Measurements from ENCODE around the gene LRMDA. TPM values are rescaled to one million over a fixed set of nuclear protein-coding genes. Genes with fewer than 3 reads are reported as not detected.

LRMDA gene
- total RNA-seq, 3 donors from 2014 or later (not counting 1 experiment from before 2014, with no cell fraction given) = 1.4 to 2.4 (median 2.1) TPM

- no peak for DNase-seq
- intact Hi-C loops (cut with micrococcal nuclease) = no loop called here
- Histone ChIP-seq H3K27me3 (ENCODE audit: control insufficient read depth, insufficient read depth, low read length) (no peaks in the 10 kb centered on the region), H3K4me1 (ENCODE audit: control insufficient read depth, insufficient read depth, low read length) (no peaks in the 10 kb centered on the region), H3K36me3 (ENCODE audit: control insufficient read depth, insufficient read depth, low read length) (no peaks in the 10 kb centered on the region), H3K9me3 (ENCODE audit: control insufficient read depth, insufficient read depth, low read length) (no peaks in the 10 kb centered on the region), H3K4me3 (ENCODE audit: low read length) (no peak overlapping the region), H3K27ac (ENCODE audit: low read length) (no peak overlapping the region)
- no peak overlapping the region for H3K4me3 Mint-ChIP-seq
- TF ChIP-seq CTCF (IDR thresholded peaks at IDR 0.05) = no peak
- ATAC-seq = no peak
- H3K27ac Mint-ChIP-seq = no peak overlapping the region
- H3K36me3 Mint-ChIP-seq = no peaks in the 10 kb centered on the region
- 78% methylated on average over 5 of the region's 5 CpGs for WGBS (ENCODE audit: insufficient coverage)
- no peaks in the 10 kb centered on the region for H3K9me3 Mint-ChIP-seq
- H3K27me3 Mint-ChIP-seq (ENCODE audit: low read depth in 2 of 2) = no peaks in the 10 kb centered on the region
- H3K4me1 Mint-ChIP-seq = no peaks in the 10 kb centered on the region
Measured at GRCh38 chr10:75451831-75452230, 20.4 kb downstream of the LRMDA start.

- Mint-ChIP-seq H3K9me3 (no peaks in the 10 kb centered on the region), H3K27me3 (ENCODE audit: low read depth in 2 of 2) (no peaks in the 10 kb centered on the region), H3K4me3 (no peak overlapping the region), H3K4me1 (no peaks in the 10 kb centered on the region), H3K27ac (no peak overlapping the region), H3K36me3 (no peaks in the 10 kb centered on the region)
- no peaks in the 10 kb centered on the region for H3K9me3 ChIP-seq (ENCODE audit: control insufficient read depth, insufficient read depth, low read length)
- no peaks in the 10 kb centered on the region for H3K27me3 ChIP-seq (ENCODE audit: control insufficient read depth, insufficient read depth, low read length)
- 94% methylated on average over 1 of the region's 1 CpG for WGBS (ENCODE audit: insufficient coverage)
- intact Hi-C loops (cut with micrococcal nuclease) = no loop called here
- ATAC-seq (no peak), DNase-seq (no peak)
- H3K4me3 ChIP-seq (ENCODE audit: low read length) = no peak overlapping the region
- no peaks in the 10 kb centered on the region for H3K36me3 ChIP-seq (ENCODE audit: control insufficient read depth, insufficient read depth, low read length)
- no peak for TF ChIP-seq CTCF (IDR thresholded peaks at IDR 0.05)
- H3K4me1 ChIP-seq (ENCODE audit: control insufficient read depth, insufficient read depth, low read length) = no peaks in the 10 kb centered on the region
- no peak overlapping the region for H3K27ac ChIP-seq (ENCODE audit: low read length)
Measured at GRCh38 chr10:75452997-75453396, 21.6 kb downstream of the LRMDA start.

DNA sequence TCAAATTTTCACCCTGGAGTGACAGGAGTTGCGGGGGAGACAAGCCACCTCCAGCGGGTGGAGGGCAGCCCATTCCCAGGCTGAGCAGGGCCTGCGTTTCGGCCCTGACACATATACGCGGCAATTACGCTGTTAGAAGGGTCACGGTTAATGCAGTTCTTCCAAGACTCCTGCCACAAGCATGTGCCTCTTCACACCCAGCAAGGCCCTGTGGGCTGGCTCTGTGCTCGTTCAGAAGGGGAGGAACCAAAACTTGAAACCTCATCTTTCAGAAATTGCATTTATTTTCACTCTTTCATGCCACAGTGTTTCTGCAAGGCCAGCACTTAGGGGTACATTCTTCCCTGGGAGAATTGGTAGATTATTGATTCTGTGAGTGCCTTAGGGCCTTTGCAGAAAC lies 24.7 kb downstream of the LRMDA start:
- Histone ChIP-seq H3K27ac (ENCODE audit: low read length) (no peak overlapping the region), H3K36me3 (ENCODE audit: control insufficient read depth, insufficient read depth, low read length) (no peaks in the 10 kb centered on the region), H3K4me3 (ENCODE audit: low read length) (no peak overlapping the region), H3K27me3 (ENCODE audit: control insufficient read depth, insufficient read depth, low read length) (no peaks in the 10 kb centered on the region), H3K4me1 (ENCODE audit: control insufficient read depth, insufficient read depth, low read length) (no peaks in the 10 kb centered on the region), H3K9me3 (ENCODE audit: control insufficient read depth, insufficient read depth, low read length) (no peaks in the 10 kb centered on the region)
- DNase-seq (no peak), ATAC-seq (no peak)
- intact Hi-C loops (cut with micrococcal nuclease) = no loop called here
- WGBS (ENCODE audit: insufficient coverage) = 93% methylated on average over 9 of the region's 9 CpGs
- Mint-ChIP-seq H3K4me3 (no peak overlapping the region), H3K4me1 (no peaks in the 10 kb centered on the region), H3K27ac (no peak overlapping the region), H3K9me3 (no peaks in the 10 kb centered on the region), H3K36me3 (no peaks in the 10 kb centered on the region), H3K27me3 (ENCODE audit: low read depth in 2 of 2) (no peaks in the 10 kb centered on the region)
- TF ChIP-seq CTCF (IDR thresholded peaks at IDR 0.05) = no peak

- intact Hi-C loops (cut with micrococcal nuclease) = no loop called here
- no CpG with 5 or more reads among the region's 1 CpG for WGBS (ENCODE audit: insufficient coverage)
Measured at GRCh38 chr10:75460059-75460458, 28.6 kb downstream of the LRMDA start.

More at GRCh38 chr10:75460059-75460458, 28.6 kb downstream of the LRMDA start:
- H3K9me3 ChIP-seq (ENCODE audit: control insufficient read depth, insufficient read depth, low read length) = no peaks in the 10 kb centered on the region
- H3K4me1 ChIP-seq (ENCODE audit: control insufficient read depth, insufficient read depth, low read length) = no peaks in the 10 kb centered on the region
- DNase-seq = no peak
- H3K4me3 ChIP-seq (ENCODE audit: low read length) = no peak overlapping the region
- no peaks in the 10 kb centered on the region for H3K27me3 ChIP-seq (ENCODE audit: control insufficient read depth, insufficient read depth, low read length)
- Mint-ChIP-seq H3K27me3 (ENCODE audit: low read depth in 2 of 2) (peaks cover 0 to 3% of the 10 kb centered on the region in 2 donors), H3K4me1 (no peaks in the 10 kb centered on the region), H3K36me3 (no peaks in the 10 kb centered on the region), H3K9me3 (no peaks in the 10 kb centered on the region), H3K4me3 (no peak overlapping the region), H3K27ac (no peak overlapping the region)
- no peak for ATAC-seq
- no peaks in the 10 kb centered on the region for H3K36me3 ChIP-seq (ENCODE audit: control insufficient read depth, insufficient read depth, low read length)
- TF ChIP-seq CTCF (IDR thresholded peaks at IDR 0.05) = no peak
- H3K27ac ChIP-seq (ENCODE audit: low read length) = no peak overlapping the region

Data from natural killer cell (primary cell).